VCaP (cell line): ENCODE data around the gene TOR2A.

ENCODE experiments used
- H3K27ac ChIP-seq: fragments of 450-650 bp; 2 replicates; pipeline ENCODE4 v1.5.1; 2017
- TF ChIP-seq, protein P1 (sequence below): fragments of 450-650 bp; conservative IDR thresholded peaks from 2 replicates; pipeline ENCODE4 v1.5.1; 2017; ENCODE audit warnings: mild to moderate bottlenecking, moderate library complexity

Gene TOR2A

DNA sequence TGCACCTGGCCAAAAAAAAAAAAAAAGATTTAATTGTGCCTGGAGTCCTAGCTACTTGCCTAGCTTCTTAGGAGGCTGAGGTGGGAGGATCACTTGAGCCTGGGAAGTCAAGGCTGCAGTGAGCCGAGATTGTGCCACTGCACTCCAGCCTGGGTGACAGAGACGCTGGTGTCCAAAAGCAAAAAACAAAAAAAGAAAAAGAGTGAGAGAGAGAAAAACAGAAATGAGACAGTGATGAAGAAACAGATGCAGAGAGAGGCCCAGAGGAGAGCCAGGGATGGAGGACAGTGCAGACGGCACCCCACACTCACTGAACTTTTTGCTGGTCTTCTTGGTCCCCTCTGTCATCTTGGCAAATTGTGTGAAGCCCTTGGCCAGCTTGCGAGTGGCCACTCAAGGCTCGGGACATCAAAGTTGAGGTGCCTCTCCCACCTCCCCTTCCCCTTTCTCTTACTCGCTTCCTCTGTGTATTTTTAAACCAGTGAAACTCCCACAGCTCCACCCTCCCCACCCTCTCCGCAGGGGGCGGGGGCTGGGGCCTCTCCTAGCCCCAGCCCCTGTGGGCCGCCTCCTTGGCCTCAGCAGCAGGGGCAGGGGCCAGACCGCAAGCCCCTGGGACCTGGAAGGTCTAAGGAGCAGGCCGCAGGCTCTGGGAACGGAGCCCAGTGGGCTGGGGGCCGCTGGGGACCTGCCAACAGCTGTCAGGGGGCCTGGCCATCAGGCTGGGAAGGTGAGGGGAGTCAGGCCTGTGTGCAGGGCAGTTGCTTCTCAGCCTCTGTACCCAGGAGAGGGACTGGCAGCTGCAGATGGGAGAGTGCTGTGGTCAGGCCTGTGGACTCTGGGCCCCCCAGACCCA lies 43.4 kb upstream of the TOR2A start, which contains the start of gene SH2D3C:
Gene SH2D3C (minus strand): TSS at position 387 of the 856 bp plus-strand sequence. CDS start 39 bp downstream, at position 348.
- TF ChIP-seq, protein P1, sequence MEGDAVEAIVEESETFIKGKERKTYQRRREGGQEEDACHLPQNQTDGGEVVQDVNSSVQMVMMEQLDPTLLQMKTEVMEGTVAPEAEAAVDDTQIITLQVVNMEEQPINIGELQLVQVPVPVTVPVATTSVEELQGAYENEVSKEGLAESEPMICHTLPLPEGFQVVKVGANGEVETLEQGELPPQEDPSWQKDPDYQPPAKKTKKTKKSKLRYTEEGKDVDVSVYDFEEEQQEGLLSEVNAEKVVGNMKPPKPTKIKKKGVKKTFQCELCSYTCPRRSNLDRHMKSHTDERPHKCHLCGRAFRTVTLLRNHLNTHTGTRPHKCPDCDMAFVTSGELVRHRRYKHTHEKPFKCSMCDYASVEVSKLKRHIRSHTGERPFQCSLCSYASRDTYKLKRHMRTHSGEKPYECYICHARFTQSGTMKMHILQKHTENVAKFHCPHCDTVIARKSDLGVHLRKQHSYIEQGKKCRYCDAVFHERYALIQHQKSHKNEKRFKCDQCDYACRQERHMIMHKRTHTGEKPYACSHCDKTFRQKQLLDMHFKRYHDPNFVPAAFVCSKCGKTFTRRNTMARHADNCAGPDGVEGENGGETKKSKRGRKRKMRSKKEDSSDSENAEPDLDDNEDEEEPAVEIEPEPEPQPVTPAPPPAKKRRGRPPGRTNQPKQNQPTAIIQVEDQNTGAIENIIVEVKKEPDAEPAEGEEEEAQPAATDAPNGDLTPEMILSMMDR, result no peak
- H3K27ac ChIP-seq, result no peak within 1 kb of the TSS

DNA sequence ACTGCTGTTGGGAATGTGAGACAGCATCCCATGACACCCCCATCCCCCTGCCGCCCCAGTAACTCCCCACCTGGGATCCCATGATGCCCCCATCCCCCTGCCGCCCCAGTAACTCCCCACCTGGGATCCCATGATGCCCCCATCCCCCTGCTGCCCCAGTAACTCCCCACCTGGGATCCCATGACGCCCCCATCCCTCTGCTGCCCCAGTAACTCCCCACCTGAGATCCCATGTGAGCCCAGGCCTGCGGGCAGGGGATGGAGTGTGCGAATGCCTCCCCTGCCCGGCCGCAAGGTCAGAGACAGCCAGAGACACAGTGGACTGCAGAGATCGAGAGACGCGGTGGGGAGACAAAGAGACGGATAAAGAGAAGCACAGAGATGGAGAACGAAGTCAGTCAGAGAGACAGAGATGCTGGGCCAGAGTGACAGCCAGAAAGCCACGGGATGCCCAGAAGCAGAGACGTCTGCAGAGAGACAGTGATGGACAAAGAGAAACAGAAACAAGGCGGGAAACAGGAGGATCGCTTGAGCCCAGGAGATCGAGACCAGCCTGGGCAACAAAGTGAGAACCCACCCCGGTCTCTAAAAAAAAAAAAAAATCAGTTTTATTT lies 42.4 kb upstream of the TOR2A start:
- TF ChIP-seq, protein P1, result no peak
- H3K27ac ChIP-seq, result no peak overlapping the region

DNA sequence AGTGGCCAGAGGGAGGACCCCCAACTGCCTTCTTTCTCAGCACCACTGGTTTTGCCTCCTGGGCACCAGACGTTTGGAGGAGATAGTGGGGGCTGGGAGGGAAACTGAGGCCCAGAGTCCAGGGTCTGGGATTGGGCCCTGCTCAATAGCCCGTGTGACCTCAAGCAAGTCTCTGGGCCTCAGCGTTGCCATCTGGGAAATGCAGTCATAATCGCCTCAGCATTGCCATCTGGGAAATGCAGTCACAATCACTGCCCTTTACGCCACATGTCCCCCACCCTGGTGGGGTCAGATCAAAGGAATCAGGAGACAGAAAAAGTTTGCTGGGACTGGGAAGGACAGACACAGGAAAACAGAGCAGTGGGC lies 41.8 kb upstream of the TOR2A start:
- H3K27ac ChIP-seq, result no peak overlapping the region

DNA sequence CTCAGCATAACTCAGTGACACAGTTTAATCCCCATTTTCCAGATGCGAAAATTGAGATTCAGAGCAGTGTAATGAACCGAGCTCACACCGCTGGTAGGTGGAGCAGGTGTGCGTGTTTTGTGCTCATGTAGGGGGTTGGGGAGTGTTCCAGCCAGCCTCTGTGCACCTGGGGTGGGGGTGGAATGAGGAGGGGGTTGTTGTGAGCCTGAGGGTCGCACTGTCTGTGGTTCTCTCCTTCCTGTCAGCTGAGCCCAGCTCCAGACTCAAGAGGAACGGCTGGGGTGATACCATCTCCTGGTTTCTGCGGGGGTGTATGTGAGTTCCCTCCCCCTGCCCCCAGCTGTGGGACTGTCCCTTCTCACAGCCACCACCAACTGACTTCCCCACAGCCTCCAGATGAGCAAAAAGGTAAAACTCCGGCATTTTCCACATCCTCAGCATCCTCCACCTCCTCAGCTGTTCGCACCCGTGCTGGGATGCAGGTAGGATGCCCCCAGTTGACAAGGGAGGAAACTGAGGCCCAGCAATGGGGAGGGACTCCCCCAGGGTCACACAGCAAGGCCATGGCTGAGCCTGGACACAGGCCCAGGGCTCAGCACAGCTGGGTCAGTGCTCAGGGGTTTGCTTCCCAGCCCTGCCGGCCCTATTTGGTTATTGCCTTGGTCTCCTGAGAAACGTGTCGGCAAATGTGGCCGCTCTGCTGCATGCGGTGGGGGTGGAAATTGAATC lies 41.3 kb upstream of the TOR2A start:
- TF ChIP-seq, protein P1, result no peak
- H3K27ac ChIP-seq, result no peak overlapping the region

More for the DNA sequence above, 41.8 kb upstream of the TOR2A start:
- TF ChIP-seq, protein P1, result no peak

DNA sequence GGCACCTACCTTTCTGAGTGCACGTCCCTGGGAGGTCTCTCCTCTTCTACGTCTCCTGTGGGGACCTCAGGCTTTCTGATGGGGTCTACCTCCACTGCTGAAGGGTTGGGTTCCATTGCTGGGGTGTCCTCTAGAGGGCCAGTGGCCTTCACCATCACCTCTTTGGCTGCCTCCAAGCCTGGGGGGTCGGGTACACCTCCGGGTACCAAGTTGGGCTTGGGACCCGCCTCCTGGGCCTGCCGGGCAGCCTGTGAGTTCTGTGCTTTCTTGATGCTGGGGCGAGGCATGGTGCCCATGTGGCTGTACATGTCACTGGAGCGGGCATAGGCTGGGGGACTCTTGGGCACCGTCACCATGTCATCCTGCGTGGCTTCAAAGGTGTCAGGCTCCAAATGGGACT lies 38.9 kb upstream of the TOR2A start:
- H3K27ac ChIP-seq, result no peak overlapping the region
- TF ChIP-seq, protein P1, result no peak

DNA sequence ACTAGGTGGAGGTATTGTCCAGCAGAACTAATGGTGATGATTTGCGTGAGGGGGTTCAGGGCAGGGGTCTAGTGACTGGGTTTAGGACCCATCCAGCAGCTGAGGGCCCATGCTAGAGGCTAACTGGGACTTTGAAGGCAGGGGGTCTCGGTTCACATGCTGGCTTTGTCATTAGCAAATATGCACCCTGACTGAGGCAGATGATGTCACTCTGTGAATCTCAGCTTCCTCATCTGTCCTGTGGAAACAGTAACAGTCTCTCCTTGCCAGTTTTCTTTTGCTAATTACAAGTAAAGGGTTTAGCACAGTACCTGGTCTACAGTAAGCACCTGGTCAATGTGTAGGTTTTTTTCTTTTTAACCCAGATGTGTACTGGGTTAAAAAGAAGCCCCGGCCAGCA lies 38.2 kb upstream of the TOR2A start:
- TF ChIP-seq, protein P1, result no peak
- H3K27ac ChIP-seq, result no peak overlapping the region

DNA sequence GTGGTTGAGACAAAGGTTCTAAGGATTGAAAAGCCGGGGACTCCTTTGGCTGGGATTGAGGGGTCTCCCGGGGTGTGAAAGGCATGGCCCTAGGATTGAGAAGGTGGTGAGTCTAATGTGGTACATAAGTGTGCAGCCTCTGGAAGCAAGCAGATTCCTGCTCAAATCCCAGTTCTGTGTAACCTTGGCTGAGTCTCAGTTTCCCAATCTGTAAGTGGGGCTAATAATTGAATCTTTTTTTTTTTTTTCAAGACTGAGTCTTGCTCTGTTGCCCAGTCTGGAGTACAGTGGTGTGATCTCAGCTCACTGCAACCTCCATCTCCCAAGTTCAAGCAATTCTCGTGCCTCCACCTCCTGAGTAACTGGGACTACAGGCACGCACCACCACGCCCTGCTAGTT lies 37.5 kb upstream of the TOR2A start:
- no peak overlapping the region for H3K27ac ChIP-seq
- TF ChIP-seq, protein P1, result no peak
